GM12878 (cell line): ENCODE data around the gene GPC2. TPM values are rescaled to one million over a fixed set of nuclear protein-coding genes. Genes with fewer than 3 reads are reported as not detected.

Experiments used
- BACH1 ChIP-seq: fragments of 450-650 bp; IDR thresholded peaks from 2 replicates; pipeline ENCODE4 v1.6.1; 2017; ENCODE audit warnings: mild to moderate bottlenecking, borderline replicate concordance
- BCL11A ChIP-seq: IDR thresholded peaks from 2 replicates; pipeline ENCODE4 v1.6.1; 2011; ENCODE audit warnings: low read depth, low read length
- CHD2 ChIP-seq: IDR thresholded peaks from 2 replicates; pipeline ENCODE4 v1.6.1; 2011; ENCODE audit warnings: low read depth, low read length, improper control_type of control experiment, borderline replicate concordance
- ETV6 ChIP-seq, 2 experiments: fragments of 450-650 bp in 1 of 2; IDR thresholded peaks in 1 of 2; conservative IDR thresholded peaks in 1 of 2; 2 replicates each; pipeline ENCODE4 v1.6.1; 2014; ENCODE audit warnings: antibody characterized with exemption in 1 of 2, borderline replicate concordance in 1 of 2, low read depth in 1 of 2, mild to moderate bottlenecking in 1 of 2, moderate library complexity in 1 of 2
- FOXK2 ChIP-seq: fragments of 450-650 bp; IDR thresholded peaks from 2 replicates; pipeline ENCODE4 v1.6.1; 2017; ENCODE audit warnings: mild to moderate bottlenecking, moderate library complexity
- FOXM1 ChIP-seq: IDR thresholded peaks from 2 replicates; pipeline ENCODE4 v1.6.1; 2012; ENCODE audit warnings: low read depth, mild to moderate bottlenecking, inconsistent platforms, low read length, moderate library complexity
- GABPA ChIP-seq: IDR thresholded peaks from 2 replicates; pipeline ENCODE4 v1.6.1; 2014; ENCODE audit warnings: antibody characterized with exemption, low read depth, mild to moderate bottlenecking, inconsistent platforms
- GATAD2B ChIP-seq: fragments of 450-650 bp; conservative IDR thresholded peaks from 2 replicates; pipeline ENCODE4 v1.6.1; 2017; ENCODE audit warnings: low read depth, mild to moderate bottlenecking, moderate library complexity
- MYC ChIP-seq: IDR thresholded peaks from 2 replicates; pipeline ENCODE4 v1.6.1; 2011; ENCODE audit warnings: mild to moderate bottlenecking, low read length, moderate library complexity, inconsistent platforms; ENCODE audit not compliant: insufficient read depth, insufficient replicate concordance, insufficient read length, severe bottlenecking
- NBN ChIP-seq: fragments of 450-650 bp; IDR thresholded peaks from 2 replicates; pipeline ENCODE4 v1.6.1; 2016
- NFYB ChIP-seq: IDR thresholded peaks from 2 replicates; pipeline ENCODE4 v1.6.1; 2011; ENCODE audit warnings: low read depth, mild to moderate bottlenecking, low read length, improper control_type of control experiment, moderate library complexity; ENCODE audit not compliant: insufficient read depth
- NR2F1 ChIP-seq: fragments of 450-650 bp; conservative IDR thresholded peaks from 2 replicates; pipeline ENCODE4 v1.6.1; 2017; ENCODE audit warnings: mild to moderate bottlenecking
- POU2F2 ChIP-seq: IDR thresholded peaks from 3 replicates; pipeline ENCODE4 v1.6.1; 2011; ENCODE audit warnings: low read depth, mild to moderate bottlenecking, low read length, borderline replicate concordance
- RAD51 ChIP-seq: fragments of 450-650 bp; IDR thresholded peaks from 2 replicates; pipeline ENCODE4 v1.6.1; 2016; ENCODE audit warnings: moderate library complexity, mild to moderate bottlenecking, inconsistent platforms
- STAT1 ChIP-seq: fragments of 450-650 bp; conservative IDR thresholded peaks from 2 replicates; pipeline ENCODE4 v1.6.1; 2014; ENCODE audit warnings: antibody characterized with exemption, mild to moderate bottlenecking
- TCF12 ChIP-seq: IDR thresholded peaks from 2 replicates; pipeline ENCODE4 v1.6.1; 2011; ENCODE audit warnings: low read depth, mild to moderate bottlenecking, low read length
- ZBED1 ChIP-seq: IDR thresholded peaks from 2 replicates; pipeline ENCODE4 v1.6.1; 2016; ENCODE audit warnings: borderline replicate concordance
- ZNF274 ChIP-seq: IDR thresholded peaks from one replicate; pipeline ENCODE4 v1.8.0; 2011; ENCODE audit not compliant: insufficient read length, insufficient read depth
- polyA plus RNA-seq, 11 experiments: library from polyadenylated mRNA; depleted of rRNA in 4 of 11; unstranded in 6 of 11; stranded (reverse) in 5 of 11; fragments of >200 nt; fragmentation: Nextera tagmentation in 4 of 11; fragmentation: Illumina TruSeq in 1 of 11; extraction: Ambion mirVana in 4 of 11; extraction: Trizol in 1 of 11; gene quantifications; 1 replicate in 1 of 11; 2 replicates in 10 of 11; pipeline versions ENCODE4 v1.2.1 to v1.2.3, GENCODE V29; 2011 to 2016; ENCODE audit warnings: inconsistent platforms in 2 of 11, missing spikeins in 2 of 11, low read depth in 1 of 11
- total RNA-seq, 4 experiments: library from RNA; depleted of rRNA in 3 of 4; stranded (reverse); fragments of >200 nt in 3 of 4; fragmentation: Illumina TruSeq in 1 of 4; extraction: Trizol in 1 of 4; gene quantifications; 2 replicates each; pipeline versions ENCODE4 v1.2.1 to v1.2.3, GENCODE V29; 2013 to 2021
- TF ChIP-seq, protein P1 (sequence below): fragments of 450-650 bp; conservative IDR thresholded peaks from 2 replicates; pipeline ENCODE4 v1.6.1; 2017; ENCODE audit warnings: mild to moderate bottlenecking, moderate library complexity
- TF ChIP-seq, protein P2 (sequence below): IDR thresholded peaks from 2 replicates; pipeline ENCODE4 v1.6.1; 2011; ENCODE audit warnings: mild to moderate bottlenecking, low read depth, low read length, moderate library complexity; ENCODE audit not compliant: insufficient replicate concordance
- TF ChIP-seq, protein P3 (sequence below): IDR thresholded peaks from 2 replicates; pipeline ENCODE4 v1.6.1; 2011; ENCODE audit warnings: borderline replicate concordance, low read depth, mild to moderate bottlenecking, moderate library complexity, mixed read lengths, low read length; ENCODE audit not compliant: insufficient read depth; ENCODE audit errors: extremely low read length

Gene GPC2
- total and polyA plus RNA-seq, 10 of the 15 experiments (the other 5 are each of a cell fraction or from before 2014, with no cell fraction given) = 0.19 to 6.3 (median 0.77) TPM

DNA sequence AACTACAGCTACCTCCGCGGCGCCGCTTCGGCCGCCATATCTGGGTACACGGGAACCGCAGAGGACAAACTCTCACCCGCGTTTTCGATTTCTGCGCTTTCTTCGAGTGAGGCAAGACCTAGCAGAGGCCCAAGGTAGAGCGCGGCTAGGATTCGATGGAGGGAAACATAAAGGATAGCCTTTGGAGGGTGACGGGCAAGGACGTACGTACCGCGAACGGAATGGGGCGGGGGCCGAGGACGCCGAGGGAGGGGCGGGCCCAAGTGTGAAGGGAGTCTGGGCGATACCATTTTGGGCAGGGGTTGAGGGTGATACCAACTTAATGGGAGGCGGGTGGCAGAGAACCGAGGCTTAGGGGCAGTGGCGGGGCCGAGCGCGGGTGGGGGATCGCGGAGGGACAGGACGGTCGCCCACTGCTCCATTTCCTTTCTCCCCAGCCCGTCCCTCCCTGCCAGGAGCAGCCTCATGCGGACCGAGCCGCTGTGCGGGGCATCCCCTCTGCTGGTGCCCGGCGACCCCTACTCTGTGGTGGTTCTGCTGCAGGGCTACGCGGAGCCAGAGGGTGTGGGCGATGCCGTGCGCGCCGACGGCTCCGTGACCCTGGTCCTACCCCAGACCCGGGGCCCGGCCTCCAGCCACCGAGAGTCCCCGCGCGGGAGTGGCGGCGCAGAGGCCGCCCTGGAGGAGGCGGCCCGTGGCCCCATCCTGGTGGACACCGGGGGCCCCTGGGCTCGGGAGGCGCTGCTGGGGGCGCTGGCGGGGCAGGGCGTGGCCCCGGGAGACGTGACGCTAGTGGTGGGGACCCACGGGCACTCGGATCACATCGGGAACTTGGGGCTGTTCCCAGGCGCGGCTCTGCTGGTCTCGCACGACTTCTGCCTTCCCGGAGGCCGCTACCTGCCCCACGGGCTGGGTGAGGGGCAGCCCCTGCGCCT lies 50.0 kb downstream of the GPC2 start, which contains the start of gene MBLAC1 (continued):
- no peak for TF ChIP-seq MYC
- TF ChIP-seq, protein P1, sequence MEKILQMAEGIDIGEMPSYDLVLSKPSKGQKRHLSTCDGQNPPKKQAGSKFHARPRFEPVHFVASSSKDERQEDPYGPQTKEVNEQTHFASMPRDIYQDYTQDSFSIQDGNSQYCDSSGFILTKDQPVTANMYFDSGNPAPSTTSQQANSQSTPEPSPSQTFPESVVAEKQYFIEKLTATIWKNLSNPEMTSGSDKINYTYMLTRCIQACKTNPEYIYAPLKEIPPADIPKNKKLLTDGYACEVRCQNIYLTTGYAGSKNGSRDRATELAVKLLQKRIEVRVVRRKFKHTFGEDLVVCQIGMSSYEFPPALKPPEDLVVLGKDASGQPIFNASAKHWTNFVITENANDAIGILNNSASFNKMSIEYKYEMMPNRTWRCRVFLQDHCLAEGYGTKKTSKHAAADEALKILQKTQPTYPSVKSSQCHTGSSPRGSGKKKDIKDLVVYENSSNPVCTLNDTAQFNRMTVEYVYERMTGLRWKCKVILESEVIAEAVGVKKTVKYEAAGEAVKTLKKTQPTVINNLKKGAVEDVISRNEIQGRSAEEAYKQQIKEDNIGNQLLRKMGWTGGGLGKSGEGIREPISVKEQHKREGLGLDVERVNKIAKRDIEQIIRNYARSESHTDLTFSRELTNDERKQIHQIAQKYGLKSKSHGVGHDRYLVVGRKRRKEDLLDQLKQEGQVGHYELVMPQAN = peak; percentile 52; the same call in 1 of the 2 replicates
- TF ChIP-seq GATAD2B = peak; percentile 83; the same call in 1 of the 2 replicates
- peak; percentile 25; the same call in 1 of the 3 replicates for TF ChIP-seq POU2F2
- TF ChIP-seq NFYB = no peak
- peak; percentile 34; the same call in 1 of the 2 replicates for TF ChIP-seq CHD2
- peak; percentile 62; the same call in 1 of the 2 replicates for TF ChIP-seq NR2F1
- TF ChIP-seq, protein P2, sequence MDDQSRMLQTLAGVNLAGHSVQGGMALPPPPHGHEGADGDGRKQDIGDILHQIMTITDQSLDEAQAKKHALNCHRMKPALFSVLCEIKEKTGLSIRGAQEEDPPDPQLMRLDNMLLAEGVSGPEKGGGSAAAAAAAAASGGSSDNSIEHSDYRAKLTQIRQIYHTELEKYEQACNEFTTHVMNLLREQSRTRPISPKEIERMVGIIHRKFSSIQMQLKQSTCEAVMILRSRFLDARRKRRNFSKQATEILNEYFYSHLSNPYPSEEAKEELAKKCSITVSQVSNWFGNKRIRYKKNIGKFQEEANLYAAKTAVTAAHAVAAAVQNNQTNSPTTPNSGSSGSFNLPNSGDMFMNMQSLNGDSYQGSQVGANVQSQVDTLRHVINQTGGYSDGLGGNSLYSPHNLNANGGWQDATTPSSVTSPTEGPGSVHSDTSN = peak; percentile 21
- no peak for TF ChIP-seq ZNF274
- no peak for TF ChIP-seq RAD51
- TF ChIP-seq STAT1 = no peak
- TF ChIP-seq TCF12 = no peak
- TF ChIP-seq FOXK2 = peak; percentile 97
- TF ChIP-seq, protein P3, sequence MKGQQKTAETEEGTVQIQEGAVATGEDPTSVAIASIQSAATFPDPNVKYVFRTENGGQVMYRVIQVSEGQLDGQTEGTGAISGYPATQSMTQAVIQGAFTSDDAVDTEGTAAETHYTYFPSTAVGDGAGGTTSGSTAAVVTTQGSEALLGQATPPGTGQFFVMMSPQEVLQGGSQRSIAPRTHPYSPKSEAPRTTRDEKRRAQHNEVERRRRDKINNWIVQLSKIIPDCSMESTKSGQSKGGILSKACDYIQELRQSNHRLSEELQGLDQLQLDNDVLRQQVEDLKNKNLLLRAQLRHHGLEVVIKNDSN = no peak
- no peak for TF ChIP-seq GABPA
- TF ChIP-seq NBN = peak; percentile 86
- no peak for TF ChIP-seq FOXM1
- no peak; the same call in 1 of the 2 replicates for TF ChIP-seq BCL11A
- TF ChIP-seq ETV6 (conservative IDR thresholded peaks at IDR 0.05 in 1 of 2, IDR thresholded peaks at IDR 0.05 in 1 of 2; ENCODE audit: borderline replicate concordance in 1 of 2, low read depth in 1 of 2) = no peak
- peak; percentile 63; the same call in 1 of the 2 replicates for TF ChIP-seq BACH1
- TF ChIP-seq ZBED1 = peak; percentile 76; the same call in 1 of the 2 replicates
